Lower leg skin (tissue), 3 donors: ENCODE results near the gene ANXA6.

Source experiments
- POLR2A ChIP-seq, 2 donors: fragments of 450-650 bp; IDR thresholded peaks; one replicate each; pipeline ENCODE4 v1.6.1; 2016 to 2017; ENCODE audit warnings: antibody characterized with exemption in 2 of 2, mild to moderate bottlenecking in 1 of 2, moderate library complexity in 1 of 2
- TF ChIP-seq, protein P1 (sequence below), 3 donors: fragments of 450-650 bp; IDR thresholded peaks; one replicate each; pipeline ENCODE4 v1.5.1; 2016; ENCODE audit warnings: antibody characterized with exemption in 3 of 3, mild to moderate bottlenecking in 3 of 3, moderate library complexity in 2 of 3

DNA sequence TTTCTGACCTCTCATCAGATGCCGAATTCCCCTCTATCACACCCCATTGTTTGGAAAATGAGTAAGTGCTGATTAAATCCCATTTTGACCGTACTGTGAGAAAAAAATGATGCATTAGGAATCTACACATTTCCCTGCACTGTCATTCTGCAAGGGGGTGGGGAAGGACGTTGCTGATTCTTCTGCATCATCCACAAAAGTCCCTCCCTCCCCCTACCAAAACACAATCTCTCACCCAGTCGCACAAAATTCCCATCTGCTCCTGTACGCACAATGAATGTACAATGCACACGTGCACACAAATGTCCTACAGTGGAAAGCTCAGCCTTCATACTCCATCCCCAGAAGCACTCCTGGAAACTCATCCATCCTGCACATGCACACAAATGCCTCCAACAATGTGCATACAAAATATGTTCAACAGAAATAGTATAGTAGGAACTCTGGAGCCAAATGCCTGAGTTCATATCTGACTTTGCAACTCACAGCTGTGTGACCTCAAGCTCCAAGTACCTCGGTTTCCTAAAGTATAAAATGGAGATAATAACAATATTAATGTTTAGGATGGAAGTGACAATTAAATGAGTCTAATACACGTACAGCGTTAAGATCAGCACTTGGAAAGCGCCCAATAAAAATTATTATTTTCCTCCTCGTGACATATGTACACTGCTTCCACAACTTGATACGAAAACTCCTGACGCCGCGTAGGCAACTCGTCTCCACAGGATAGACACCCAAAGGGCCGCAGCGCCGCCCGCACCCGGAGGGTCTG, 77.6 kb downstream of the ANXA6 start:
- TF ChIP-seq, protein P1, sequence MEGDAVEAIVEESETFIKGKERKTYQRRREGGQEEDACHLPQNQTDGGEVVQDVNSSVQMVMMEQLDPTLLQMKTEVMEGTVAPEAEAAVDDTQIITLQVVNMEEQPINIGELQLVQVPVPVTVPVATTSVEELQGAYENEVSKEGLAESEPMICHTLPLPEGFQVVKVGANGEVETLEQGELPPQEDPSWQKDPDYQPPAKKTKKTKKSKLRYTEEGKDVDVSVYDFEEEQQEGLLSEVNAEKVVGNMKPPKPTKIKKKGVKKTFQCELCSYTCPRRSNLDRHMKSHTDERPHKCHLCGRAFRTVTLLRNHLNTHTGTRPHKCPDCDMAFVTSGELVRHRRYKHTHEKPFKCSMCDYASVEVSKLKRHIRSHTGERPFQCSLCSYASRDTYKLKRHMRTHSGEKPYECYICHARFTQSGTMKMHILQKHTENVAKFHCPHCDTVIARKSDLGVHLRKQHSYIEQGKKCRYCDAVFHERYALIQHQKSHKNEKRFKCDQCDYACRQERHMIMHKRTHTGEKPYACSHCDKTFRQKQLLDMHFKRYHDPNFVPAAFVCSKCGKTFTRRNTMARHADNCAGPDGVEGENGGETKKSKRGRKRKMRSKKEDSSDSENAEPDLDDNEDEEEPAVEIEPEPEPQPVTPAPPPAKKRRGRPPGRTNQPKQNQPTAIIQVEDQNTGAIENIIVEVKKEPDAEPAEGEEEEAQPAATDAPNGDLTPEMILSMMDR (IDR thresholded peaks at IDR 0.05), result no peak
- no peak for TF ChIP-seq POLR2A (IDR thresholded peaks at IDR 0.05)
